Cardiac muscle cell (in vitro differentiated cells and primary cell): ENCODE results near the gene JCHAIN. TPM values are rescaled to one million over a fixed set of nuclear protein-coding genes. Genes with fewer than 3 reads are reported as not detected.

ENCODE experiments used
- DNase-seq, 2 donors: peaks; one replicate each; pipeline versions ENCODE4 v3.0.0 to v3.0.0-alpha.2; 2010 to 2017; ENCODE audit warnings: low read depth in 1 of 2, low spot score in 1 of 2
- H3K27ac ChIP-seq: fragments of 200-600 bp; sonication (generic); 2 replicates; pipeline ENCODE4 v1.5.1; 2016
- H3K27me3 ChIP-seq: fragments of 200-600 bp; sonication (generic); 2 replicates; pipeline ENCODE4 v1.6.0; 2016; ENCODE audit warnings: control low read depth
- H3K36me3 ChIP-seq: fragments of 200-600 bp; sonication (generic); 2 replicates; pipeline ENCODE4 v1.5.1; 2016; ENCODE audit warnings: control low read depth
- H3K4me1 ChIP-seq: fragments of 200-600 bp; sonication (generic); 2 replicates; pipeline ENCODE4 v1.8.1; 2017; ENCODE audit warnings: low read depth, mild to moderate bottlenecking, mixed run types
- H3K4me3 ChIP-seq: fragments of 200-600 bp; sonication (generic); 2 replicates; pipeline ENCODE4 v1.5.1; 2016; ENCODE audit warnings: mild to moderate bottlenecking
- H3K9me3 ChIP-seq: fragments of 200-600 bp; sonication (generic); 2 replicates; pipeline ENCODE4 v1.5.1; 2017; ENCODE audit warnings: low read depth, mild to moderate bottlenecking, control low read depth
- polyA plus RNA-seq: library from polyadenylated mRNA; unstranded; fragments of >200 nt; fragmentation: Nextera tagmentation; extraction: Ambion mirVana; gene quantifications from 2 replicates; pipeline ENCODE4 v1.2.1, GENCODE V29; 2016
- total RNA-seq: library from RNA; depleted of rRNA; stranded (reverse); fragments of >200 nt; gene quantifications from 2 replicates; pipeline ENCODE4 v1.2.3, GENCODE V29; 2016
- TF ChIP-seq, protein P1 (sequence below): IDR thresholded peaks from 2 replicates; pipeline ENCODE4 v1.5.1; 2012; ENCODE audit warnings: low read depth, mild to moderate bottlenecking, low read length

JCHAIN gene
- total and polyA plus RNA-seq, 2 experiments from 2014 or later: not detected

DNA sequence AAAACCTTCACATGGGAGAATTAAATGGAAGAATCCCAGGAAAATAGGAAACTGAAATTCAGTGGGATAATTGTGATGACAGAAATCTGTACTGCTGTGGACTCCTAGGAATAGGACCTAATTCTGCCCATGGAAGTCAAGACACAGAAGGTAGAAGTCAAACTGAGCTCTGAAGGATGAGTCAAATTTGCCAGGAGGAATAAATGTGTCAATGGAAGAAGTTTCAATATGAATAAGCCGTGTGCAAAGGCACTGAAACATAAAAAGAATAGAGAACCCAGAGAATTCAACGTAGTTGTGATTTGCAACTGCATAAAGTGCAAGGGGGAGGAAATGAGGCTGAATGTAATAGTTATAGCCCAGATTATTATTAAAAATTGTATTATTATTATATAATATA, 26.1 kb downstream of the JCHAIN start:
- Histone ChIP-seq H3K27me3 (no peaks in the 10 kb centered on the region), H3K27ac (no peak overlapping the region), H3K9me3 (no peaks in the 10 kb centered on the region), H3K4me3 (no peak overlapping the region), H3K36me3 (no peaks in the 10 kb centered on the region), H3K4me1 (peaks cover 9% of the 10 kb centered on the region)
- TF ChIP-seq, protein P1, sequence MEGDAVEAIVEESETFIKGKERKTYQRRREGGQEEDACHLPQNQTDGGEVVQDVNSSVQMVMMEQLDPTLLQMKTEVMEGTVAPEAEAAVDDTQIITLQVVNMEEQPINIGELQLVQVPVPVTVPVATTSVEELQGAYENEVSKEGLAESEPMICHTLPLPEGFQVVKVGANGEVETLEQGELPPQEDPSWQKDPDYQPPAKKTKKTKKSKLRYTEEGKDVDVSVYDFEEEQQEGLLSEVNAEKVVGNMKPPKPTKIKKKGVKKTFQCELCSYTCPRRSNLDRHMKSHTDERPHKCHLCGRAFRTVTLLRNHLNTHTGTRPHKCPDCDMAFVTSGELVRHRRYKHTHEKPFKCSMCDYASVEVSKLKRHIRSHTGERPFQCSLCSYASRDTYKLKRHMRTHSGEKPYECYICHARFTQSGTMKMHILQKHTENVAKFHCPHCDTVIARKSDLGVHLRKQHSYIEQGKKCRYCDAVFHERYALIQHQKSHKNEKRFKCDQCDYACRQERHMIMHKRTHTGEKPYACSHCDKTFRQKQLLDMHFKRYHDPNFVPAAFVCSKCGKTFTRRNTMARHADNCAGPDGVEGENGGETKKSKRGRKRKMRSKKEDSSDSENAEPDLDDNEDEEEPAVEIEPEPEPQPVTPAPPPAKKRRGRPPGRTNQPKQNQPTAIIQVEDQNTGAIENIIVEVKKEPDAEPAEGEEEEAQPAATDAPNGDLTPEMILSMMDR: no peak
- no peak for DNase-seq

DNA sequence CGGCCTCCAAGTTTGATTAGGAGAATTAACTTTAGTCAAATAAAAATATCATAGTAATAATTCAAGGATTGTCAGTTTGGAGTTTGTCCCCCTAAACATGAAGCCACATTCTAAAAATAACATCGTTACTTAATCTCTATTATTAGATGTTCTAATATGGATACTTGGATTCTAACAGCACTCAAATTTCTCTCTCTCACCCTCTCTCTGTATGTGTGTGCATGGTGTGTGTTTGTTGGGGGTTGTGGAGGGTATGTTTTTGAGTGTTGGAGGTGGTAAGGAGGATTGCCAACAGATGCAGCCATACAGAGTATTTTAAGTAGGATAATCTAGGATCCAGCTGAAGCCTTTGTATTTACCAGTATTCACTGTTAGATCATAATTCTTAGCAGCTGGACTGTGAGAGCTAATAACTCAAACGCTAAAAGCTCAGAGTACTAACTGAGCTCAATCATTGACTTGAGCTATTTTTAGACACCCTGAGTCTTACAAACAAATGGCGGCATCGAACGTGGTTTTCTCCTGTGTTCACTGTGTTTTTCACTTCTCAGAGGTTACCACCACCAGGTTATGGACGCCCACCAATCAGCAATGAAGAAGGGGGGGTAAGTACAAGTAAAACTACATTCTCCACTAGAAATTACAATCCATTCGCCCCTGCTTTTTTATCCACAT, 28.9 kb downstream of the JCHAIN start:
- Histone ChIP-seq H3K27ac (peak overlapping the region; percentile 22), H3K4me3 (no peak overlapping the region), H3K36me3 (no peaks in the 10 kb centered on the region), H3K4me1 (peaks cover 9% of the 10 kb centered on the region), H3K9me3 (no peaks in the 10 kb centered on the region), H3K27me3 (no peaks in the 10 kb centered on the region)
- TF ChIP-seq, protein P1: no peak
- DNase-seq: peak in 1 of 2 donors; percentile 12

DNA sequence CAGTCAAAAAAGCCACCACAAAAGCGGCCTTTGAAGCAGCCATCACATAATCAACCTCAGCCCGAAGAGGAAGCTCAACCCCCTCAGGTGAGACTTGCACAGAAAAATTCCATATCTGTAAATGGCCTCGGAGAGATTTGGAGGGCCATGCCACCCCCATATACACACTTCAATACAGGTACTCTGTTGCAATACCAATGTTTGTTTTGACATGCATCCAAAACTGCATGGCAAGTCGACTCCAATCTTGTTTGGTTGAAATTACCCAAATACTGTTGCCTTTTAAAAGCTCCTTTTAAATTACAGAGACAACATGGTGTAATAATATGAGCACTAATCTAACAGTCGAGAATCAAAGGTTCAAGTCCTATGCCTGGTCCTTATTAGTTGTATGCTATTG, 31.8 kb downstream of the JCHAIN start:
- H3K4me3 ChIP-seq: no peak overlapping the region
- peaks cover 9% of the 10 kb centered on the region for H3K4me1 ChIP-seq
- no peak for DNase-seq
- no peaks in the 10 kb centered on the region for H3K27me3 ChIP-seq
- TF ChIP-seq, protein P1: no peak
- H3K36me3 ChIP-seq: no peaks in the 10 kb centered on the region
- no peak overlapping the region for H3K27ac ChIP-seq
- H3K9me3 ChIP-seq: no peaks in the 10 kb centered on the region

DNA sequence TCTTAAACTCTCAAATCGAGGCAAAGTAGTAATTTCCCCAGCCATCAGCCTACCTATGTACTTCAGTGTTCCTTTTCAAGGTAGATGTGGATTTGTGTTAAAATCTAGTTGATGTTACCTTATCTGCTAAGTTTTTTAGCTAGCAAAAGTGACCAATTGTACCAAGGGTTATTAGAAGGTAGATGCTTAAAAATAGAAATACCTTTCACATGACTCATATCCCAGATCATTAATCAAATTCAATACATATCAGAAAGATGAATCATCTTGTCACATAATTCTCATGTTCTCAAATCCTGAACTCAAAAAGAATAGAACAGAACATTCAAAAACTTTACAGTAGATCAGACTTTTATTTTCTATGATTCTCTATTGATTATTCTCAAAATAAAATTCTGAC, 34.3 kb downstream of the JCHAIN start:
- Histone ChIP-seq H3K9me3 (no peaks in the 10 kb centered on the region), H3K4me1 (peaks cover 3% of the 10 kb centered on the region), H3K36me3 (no peaks in the 10 kb centered on the region), H3K27ac (no peak overlapping the region), H3K27me3 (no peaks in the 10 kb centered on the region), H3K4me3 (no peak overlapping the region)
- peak in 1 of 2 donors; percentile 40 for DNase-seq
- TF ChIP-seq, protein P1: no peak

DNA sequence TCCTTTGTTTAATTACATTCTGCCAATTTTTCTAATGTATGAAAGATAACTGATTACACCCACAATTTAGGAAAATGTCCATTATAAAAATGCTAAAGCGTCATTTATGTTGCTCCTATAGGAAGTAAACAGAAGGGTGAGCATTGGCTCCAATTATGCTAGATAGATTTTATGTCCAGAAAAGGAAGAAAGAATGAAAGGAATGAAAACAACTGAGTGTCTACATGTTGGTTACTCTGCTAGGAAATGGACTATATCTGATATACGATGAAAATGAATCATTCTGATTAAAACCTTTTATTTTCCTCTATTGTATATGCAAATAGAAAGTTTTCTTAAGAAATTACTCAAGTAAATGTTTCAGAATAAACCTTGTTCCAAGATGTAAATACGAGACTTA, 36.1 kb downstream of the JCHAIN start:
- no peaks in the 10 kb centered on the region for H3K36me3 ChIP-seq
- no peak overlapping the region for H3K27ac ChIP-seq
- DNase-seq: no peak
- no peaks in the 10 kb centered on the region for H3K4me1 ChIP-seq
- TF ChIP-seq, protein P1: no peak
- H3K9me3 ChIP-seq: no peaks in the 10 kb centered on the region
- H3K27me3 ChIP-seq: no peaks in the 10 kb centered on the region
- H3K4me3 ChIP-seq: no peak overlapping the region
